ENCODE results near the gene PDE7B. TPM values are rescaled to one million over a fixed set of nuclear protein-coding genes. Genes with fewer than 3 reads are reported as not detected.

PDE7B gene
- total RNA-seq, 1 donor = 1.7 TPM

DNA sequence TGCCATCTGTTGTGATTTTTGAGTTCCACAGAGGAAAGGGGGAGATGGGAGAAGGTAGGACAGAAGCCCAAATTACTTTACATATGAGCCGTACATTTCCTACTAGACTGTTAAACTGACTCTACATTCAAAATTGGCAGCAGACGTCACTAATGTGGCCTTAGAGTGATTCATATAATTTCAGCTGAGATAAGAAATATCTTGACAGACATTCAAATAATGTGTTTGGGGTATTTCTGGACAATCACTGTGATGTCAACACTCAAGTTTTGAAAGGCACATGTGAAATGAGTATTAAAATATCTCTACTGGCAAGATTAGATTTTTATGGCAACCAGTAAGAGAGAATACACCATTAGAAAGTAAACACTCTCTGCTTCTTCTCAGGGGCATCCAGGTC, 294.6 kb downstream of the PDE7B start:
- DNase-seq (ENCODE audit: low read depth) = no peak
- H3K4me3 ChIP-seq (ENCODE audit: low read depth, low read length) = no peak overlapping the region
- TF ChIP-seq, protein P1, sequence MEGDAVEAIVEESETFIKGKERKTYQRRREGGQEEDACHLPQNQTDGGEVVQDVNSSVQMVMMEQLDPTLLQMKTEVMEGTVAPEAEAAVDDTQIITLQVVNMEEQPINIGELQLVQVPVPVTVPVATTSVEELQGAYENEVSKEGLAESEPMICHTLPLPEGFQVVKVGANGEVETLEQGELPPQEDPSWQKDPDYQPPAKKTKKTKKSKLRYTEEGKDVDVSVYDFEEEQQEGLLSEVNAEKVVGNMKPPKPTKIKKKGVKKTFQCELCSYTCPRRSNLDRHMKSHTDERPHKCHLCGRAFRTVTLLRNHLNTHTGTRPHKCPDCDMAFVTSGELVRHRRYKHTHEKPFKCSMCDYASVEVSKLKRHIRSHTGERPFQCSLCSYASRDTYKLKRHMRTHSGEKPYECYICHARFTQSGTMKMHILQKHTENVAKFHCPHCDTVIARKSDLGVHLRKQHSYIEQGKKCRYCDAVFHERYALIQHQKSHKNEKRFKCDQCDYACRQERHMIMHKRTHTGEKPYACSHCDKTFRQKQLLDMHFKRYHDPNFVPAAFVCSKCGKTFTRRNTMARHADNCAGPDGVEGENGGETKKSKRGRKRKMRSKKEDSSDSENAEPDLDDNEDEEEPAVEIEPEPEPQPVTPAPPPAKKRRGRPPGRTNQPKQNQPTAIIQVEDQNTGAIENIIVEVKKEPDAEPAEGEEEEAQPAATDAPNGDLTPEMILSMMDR (IDR thresholded peaks at IDR 0.05; ENCODE audit: insufficient read depth, low read depth, low read length) = no peak

DNA sequence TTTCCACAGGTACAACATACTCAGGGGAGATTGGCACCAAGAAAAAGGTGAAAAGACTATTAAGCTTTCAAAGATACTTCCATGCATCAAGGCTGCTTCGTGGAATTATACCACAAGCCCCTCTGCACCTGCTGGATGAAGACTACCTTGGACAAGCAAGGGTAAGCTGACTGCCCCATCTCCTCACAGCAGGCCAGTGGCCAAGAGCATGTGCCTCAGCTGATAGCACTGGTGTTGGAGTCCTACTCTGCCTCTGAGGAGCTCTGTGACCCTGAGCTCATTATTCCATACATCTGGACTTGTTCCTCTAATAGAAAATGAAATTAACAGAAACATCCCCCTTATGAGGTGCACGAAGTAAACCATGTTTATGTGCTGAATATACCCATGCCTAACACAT, 295.8 kb downstream of the PDE7B start:
- no peak for DNase-seq (ENCODE audit: low read depth)
- TF ChIP-seq, protein P1 (IDR thresholded peaks at IDR 0.05; ENCODE audit: insufficient read depth, low read depth, low read length) = no peak
- no peak overlapping the region for H3K4me3 ChIP-seq (ENCODE audit: low read depth, low read length)

DNA sequence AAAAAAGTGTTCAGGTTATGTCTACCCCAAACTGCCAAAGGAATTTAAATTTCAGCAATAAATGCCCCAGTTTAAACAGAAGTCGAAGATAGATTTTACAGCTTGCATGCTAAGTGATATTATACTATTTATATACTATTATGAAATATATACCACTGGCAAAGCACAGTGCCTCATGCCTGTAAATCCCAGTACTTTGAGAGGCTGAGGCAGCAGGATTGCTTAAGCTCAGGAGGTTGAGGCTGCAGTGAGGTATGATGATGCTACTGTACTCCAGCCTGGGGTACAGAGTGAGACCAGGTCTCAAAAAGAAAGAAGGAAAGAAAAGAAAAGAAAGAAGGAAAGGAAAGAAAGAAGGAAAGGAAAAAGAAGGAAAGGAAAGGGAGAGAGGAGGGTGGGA, 296.6 kb downstream of the PDE7B start:
- TF ChIP-seq, protein P1 (IDR thresholded peaks at IDR 0.05; ENCODE audit: insufficient read depth, low read depth, low read length) = no peak
- DNase-seq (ENCODE audit: low read depth) = peak; percentile 59
- H3K4me3 ChIP-seq (ENCODE audit: low read depth, low read length) = no peak overlapping the region

DNA sequence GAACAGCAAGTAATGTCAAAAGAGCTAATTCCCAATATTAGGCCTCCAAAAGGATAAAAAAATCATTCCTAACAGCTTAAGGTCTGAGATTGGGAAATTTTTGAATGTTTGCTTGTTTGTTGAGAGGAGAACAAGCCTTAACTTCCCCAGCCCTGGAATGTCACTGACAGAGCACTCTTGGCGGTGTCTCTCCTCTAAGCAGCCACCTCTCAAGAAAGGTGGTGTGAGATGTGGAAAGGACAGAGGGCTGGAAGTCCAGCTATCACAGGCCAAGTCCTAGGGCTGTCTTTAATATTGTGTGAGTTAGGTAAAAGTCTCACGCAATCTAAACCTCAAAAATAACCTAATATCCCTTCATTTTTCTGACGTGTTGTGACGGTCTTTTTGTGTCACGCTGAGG, 297.0 kb downstream of the PDE7B start:
- H3K4me3 ChIP-seq (ENCODE audit: low read depth, low read length) = no peak overlapping the region
- TF ChIP-seq, protein P1 (IDR thresholded peaks at IDR 0.05; ENCODE audit: insufficient read depth, low read depth, low read length) = no peak
- DNase-seq (ENCODE audit: low read depth) = no peak

DNA sequence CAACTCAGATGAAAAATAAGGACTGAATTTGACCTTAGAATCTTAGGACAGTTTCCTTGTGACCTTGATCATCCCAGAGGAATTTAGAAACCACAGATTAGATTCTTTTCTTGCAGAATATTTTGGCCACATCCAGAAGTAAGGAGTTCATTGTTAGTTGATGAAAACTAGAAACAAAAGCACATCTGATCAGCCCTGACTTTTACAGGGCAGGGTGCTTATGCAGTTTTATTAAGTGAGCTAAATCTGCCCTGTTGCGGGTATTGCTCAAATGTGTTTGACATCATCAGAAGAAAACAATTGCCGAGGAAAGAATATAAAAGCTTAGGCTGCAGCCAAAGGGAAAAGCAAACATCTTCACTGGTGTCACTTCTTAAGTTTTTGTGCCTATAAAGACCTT, 297.8 kb downstream of the PDE7B start:
- TF ChIP-seq, protein P1 (IDR thresholded peaks at IDR 0.05; ENCODE audit: insufficient read depth, low read depth, low read length) = no peak
- DNase-seq (ENCODE audit: low read depth) = peak; percentile 63

DNA sequence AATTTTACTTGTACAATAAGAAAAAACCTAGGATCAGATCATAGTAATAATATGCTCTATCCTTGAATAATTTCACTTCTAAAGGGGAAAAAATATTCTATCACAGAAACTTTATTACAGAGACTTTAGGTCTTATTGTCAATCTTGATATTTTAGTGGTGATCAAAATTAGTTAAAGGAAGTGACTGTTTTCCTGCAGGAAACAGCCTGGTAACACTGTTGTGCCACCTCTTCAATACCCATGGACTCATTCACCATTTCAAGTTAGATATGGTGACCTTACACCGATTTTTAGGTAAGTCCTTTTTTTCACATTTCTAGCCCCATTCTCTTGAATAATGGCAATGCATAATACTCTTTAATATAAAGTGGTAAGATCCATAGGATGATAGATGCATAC, 299.5 kb downstream of the PDE7B start:
- no peak overlapping the region for H3K4me3 ChIP-seq (ENCODE audit: low read depth, low read length)
- TF ChIP-seq, protein P1 (IDR thresholded peaks at IDR 0.05; ENCODE audit: insufficient read depth, low read depth, low read length) = no peak
- DNase-seq (ENCODE audit: low read depth) = no peak

More for the DNA sequence above, 297.8 kb downstream of the PDE7B start:
- H3K4me3 ChIP-seq (ENCODE audit: low read depth, low read length) = no peak overlapping the region

DNA sequence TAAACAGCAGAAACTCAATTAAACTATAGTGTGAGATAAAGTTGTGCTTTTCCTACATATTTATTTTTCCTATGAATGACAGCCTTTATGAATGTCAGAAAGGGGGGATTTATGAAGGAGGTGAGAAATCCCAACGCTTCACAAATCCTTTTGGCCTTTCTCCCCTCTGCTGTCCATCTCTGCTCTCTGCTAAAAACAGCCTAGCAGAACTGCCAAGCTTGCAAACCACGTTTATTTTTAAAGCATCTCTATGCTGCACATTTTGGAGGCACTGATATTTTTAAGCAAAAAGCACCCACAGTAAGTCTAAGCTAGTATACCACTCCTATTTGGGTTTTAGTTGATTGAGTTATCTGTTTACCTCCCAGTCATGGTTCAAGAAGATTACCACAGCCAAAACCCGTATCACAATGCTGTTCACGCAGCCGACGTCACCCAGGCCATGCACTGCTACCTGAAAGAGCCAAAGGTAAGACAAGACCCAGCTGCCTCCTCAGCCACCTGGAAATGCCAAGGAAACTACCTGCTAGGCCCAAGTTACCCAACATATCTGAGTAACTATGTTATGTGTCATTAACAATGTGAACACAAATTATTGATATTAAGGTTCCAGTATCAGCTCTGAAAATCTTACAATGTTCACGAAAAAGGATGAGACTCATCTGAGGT, 302.3 kb downstream of the PDE7B start:
- H3K4me3 ChIP-seq (ENCODE audit: low read depth, low read length) = no peak overlapping the region
- TF ChIP-seq, protein P1 (IDR thresholded peaks at IDR 0.05; ENCODE audit: insufficient read depth, low read depth, low read length) = no peak
- no peak for DNase-seq (ENCODE audit: low read depth)

Measured in fibroblast of villous mesenchyme (primary cell).